SJSA1 (cell line): ENCODE measurements around the gene CDH1. TPM values are rescaled to one million over a fixed set of nuclear protein-coding genes. Genes with fewer than 3 reads are reported as not detected.
"Not testable (repeated sequence)": the region's sequence is repeated elsewhere in the genome, so short reads cannot be mapped to it uniquely, and the experiment has no call there.

Source experiments
- DNase-seq, 2 experiments: peaks; one replicate each; pipeline ENCODE4 v3.0.0-alpha.2; 2015 to 2020; ENCODE audit warnings: low spot score in 2 of 2, low read depth in 1 of 2
- H3K27ac ChIP-seq: fragments of 250-450 bp; sonication (Bioruptor Pico); 2 replicates; pipeline ENCODE4 v1.5.1; 2020; ENCODE audit warnings: mild to moderate bottlenecking, moderate library complexity
- H3K27me3 ChIP-seq: fragments of 250-450 bp; sonication (Bioruptor Pico); replicated peaks from 2 replicates; pipeline ENCODE4 v1.5.1; 2020; ENCODE audit warnings: mild to moderate bottlenecking, moderate library complexity
- H3K36me3 ChIP-seq: fragments of 250-450 bp; sonication (Bioruptor Pico); 2 replicates; pipeline ENCODE4 v1.5.1; 2020; ENCODE audit warnings: mild to moderate bottlenecking
- H3K4me1 ChIP-seq: fragments of 250-450 bp; sonication (Bioruptor Pico); replicated peaks from 2 replicates; pipeline ENCODE4 v1.6.1; 2021; ENCODE audit warnings: mild to moderate bottlenecking
- H3K4me3 ChIP-seq: fragments of 250-450 bp; sonication (Bioruptor Pico); 2 replicates; pipeline ENCODE4 v1.5.1; 2020; ENCODE audit warnings: mild to moderate bottlenecking
- H3K9me3 ChIP-seq: fragments of 250-450 bp; sonication (Bioruptor Pico); replicated peaks from 2 replicates; pipeline ENCODE4 v1.5.1; 2020; ENCODE audit warnings: mild to moderate bottlenecking
- total RNA-seq: library from RNA; depleted of rRNA; stranded (reverse); fragments of >200 nt; shearing (Covaris generic); gene quantifications from 2 replicates; pipeline ENCODE4 v1.2.3, GENCODE V29; 2014

Gene CDH1
- total RNA-seq, 1 experiment from 2014 or later = 0.03 TPM

DNA sequence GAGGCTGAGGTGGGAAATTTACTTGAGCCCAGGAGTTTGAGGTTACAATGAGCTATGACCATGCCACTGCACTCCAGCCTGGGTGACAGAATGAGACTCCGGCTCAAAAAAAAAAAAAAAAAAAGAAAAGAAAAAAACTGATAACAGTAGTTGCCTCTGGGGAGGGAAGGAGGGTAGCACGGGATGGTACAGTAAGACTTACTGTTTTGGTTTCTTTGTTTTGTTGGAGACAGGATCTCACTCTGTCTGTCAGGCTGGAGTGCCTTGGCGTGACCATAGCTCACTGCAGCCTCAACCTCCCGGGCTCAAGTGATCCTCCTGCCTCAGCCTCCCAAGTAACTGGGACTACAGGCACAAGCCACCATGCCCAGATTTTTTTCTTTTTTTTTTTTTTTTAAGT is 20.6 kb upstream of the CDH1 start:
- not testable (repeated sequence) for H3K27me3 ChIP-seq, H3K36me3 ChIP-seq, H3K27ac ChIP-seq, H3K4me1 ChIP-seq, DNase-seq, H3K4me3 ChIP-seq, H3K9me3 ChIP-seq

DNA sequence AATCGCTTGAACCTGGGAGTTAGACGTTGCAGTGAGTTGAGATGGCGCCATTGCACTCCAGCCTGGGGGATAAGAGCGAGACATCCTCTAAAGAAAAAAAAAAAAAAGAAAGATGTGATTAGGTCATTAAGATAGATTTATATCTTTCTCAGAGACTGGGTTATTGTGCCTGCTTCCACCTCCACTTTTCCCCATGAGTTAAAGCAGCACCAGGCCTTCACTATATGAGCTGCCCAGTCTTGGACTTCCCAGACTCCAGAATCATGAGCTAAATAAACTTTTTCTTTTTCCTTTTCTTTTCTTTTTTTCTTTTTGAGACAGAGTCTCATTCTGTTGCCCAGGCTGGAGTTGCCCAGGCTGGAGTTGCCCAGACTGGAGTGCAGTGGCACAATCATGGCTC is 19.4 kb upstream of the CDH1 start:
- Histone ChIP-seq H3K9me3 (no peaks in the 10 kb centered on the region), H3K4me1 (peaks cover 4% of the 10 kb centered on the region), H3K27me3 (no peaks in the 10 kb centered on the region), H3K27ac (no peak overlapping the region), H3K4me3 (no peak overlapping the region), H3K36me3 (no peaks in the 10 kb centered on the region)
- no peak for DNase-seq

DNA sequence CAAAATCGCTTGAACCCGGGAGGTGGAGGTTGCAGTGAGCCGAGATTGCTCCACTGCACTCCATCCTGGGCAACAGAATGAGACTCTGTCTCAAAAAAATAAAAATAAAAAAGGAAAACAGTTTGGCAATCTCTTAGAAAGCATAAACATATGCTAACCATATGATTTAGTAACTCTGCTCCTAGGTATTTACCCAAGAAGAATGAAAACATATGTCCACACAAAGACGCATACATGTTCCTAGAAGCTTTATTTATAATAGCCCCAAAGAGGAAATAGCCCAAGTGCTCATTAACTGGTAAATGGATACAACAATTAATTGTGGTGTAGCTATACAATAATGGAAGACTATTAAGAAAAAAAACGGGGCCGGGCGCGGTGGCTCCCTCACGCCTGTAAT is 18.5 kb upstream of the CDH1 start:
- DNase-seq = no peak
- no peaks in the 10 kb centered on the region for H3K36me3 ChIP-seq
- H3K27me3 ChIP-seq = no peaks in the 10 kb centered on the region
- H3K27ac ChIP-seq = no peak overlapping the region
- H3K4me1 ChIP-seq = peaks cover 4% of the 10 kb centered on the region
- H3K4me3 ChIP-seq = no peak overlapping the region
- H3K9me3 ChIP-seq = no peaks in the 10 kb centered on the region

DNA sequence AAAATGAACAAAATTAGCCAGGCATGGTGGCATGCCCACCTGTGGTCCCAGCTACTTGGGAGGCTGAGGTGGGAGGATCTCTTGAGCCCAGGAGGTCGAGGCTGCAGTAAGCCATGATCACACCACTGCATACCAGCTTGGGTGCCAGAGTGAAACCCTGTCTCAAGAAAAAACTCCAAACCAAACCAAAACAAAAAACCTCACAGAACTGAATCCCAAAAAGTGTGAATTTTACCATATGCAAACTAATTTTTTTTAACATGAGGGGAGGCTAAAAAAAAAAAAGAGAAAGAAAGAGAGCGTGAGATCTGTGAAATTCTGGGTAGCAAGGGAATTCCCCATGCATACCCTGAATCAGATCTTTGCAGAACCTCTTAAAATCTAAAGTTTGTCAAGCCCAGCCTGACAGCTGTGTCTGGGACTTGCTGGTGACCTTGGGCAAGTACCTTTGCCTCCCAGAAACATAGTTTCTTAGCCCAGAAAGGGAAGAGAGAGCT is 17.1 kb upstream of the CDH1 start:
- H3K9me3 ChIP-seq = no peaks in the 10 kb centered on the region
- no peak overlapping the region for H3K27ac ChIP-seq
- no peak for DNase-seq
- no peaks in the 10 kb centered on the region for H3K36me3 ChIP-seq
- H3K4me1 ChIP-seq = peaks cover 4% of the 10 kb centered on the region
- H3K27me3 ChIP-seq = no peaks in the 10 kb centered on the region
- H3K4me3 ChIP-seq = no peak overlapping the region

DNA sequence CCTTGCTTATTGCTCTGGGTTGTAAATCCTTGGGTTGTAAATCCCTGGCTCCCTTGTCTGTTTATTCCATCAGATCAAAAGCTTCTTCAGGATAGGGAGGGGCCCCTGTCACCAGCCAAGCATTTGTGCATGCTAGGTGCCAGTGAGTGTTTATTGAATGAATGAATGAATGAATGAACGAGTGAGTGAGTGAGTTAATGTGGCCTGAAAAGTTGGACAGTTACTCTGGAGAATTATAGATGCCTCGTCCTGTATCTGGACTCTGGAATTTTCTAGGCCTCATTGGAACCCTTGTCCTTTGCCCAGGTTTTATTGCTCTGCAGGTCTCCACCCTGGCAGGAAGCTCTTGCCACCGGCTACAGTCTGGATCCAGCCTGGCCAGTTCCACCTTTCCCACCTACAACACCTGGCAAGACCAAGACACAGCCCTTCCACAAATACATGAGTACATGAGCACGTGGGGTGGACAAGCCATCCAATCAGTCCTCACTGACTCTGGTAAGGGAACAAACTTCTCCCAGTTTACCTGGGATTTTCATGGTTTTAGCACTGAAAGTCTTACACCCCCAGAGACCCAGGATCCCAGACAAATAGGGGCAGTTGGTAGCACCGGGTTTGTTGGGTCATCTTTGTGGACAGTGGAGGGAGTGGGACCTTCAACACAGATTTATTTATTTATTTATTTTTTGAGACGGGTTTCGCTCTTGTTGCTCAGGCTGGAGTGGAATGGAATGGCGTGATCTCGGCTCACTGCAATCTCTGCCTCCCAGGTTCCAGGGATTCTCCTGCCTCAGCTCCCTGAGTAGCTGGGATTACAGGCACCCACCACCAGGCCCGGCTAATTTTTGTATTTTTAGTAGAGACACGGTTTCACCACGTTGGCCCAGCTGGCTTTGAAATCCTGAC is 14.7 kb upstream of the CDH1 start:
- Histone ChIP-seq H3K27ac (no peak overlapping the region), H3K4me1 (no peaks in the 10 kb centered on the region), H3K36me3 (no peaks in the 10 kb centered on the region), H3K4me3 (no peak overlapping the region), H3K27me3 (no peaks in the 10 kb centered on the region), H3K9me3 (no peaks in the 10 kb centered on the region)
- DNase-seq = no peak

DNA sequence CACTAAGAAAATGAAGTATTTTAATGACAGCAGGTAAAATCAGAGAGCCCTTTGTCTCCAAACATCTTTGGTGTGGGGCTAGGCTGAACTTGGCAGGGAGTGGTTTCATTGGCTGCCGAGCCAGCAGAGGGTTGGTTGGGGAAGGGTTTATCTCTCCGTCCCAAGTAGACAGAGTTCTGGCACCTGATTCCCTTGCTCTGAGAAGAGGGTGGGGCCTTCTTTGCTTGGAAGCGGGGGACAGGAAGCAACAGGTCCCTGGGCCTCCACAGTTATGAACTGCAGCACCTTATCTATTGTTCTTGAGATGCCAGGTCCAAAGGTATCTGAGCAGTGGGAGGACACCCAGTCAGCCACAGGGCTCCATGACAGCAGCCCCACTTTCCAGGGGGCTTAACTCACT is 12.3 kb upstream of the CDH1 start:
- no peaks in the 10 kb centered on the region for H3K27me3 ChIP-seq
- H3K4me3 ChIP-seq = no peak overlapping the region
- DNase-seq = no peak
- no peaks in the 10 kb centered on the region for H3K36me3 ChIP-seq
- H3K27ac ChIP-seq = no peak overlapping the region
- H3K4me1 ChIP-seq = peaks cover 13% of the 10 kb centered on the region
- H3K9me3 ChIP-seq = no peaks in the 10 kb centered on the region

DNA sequence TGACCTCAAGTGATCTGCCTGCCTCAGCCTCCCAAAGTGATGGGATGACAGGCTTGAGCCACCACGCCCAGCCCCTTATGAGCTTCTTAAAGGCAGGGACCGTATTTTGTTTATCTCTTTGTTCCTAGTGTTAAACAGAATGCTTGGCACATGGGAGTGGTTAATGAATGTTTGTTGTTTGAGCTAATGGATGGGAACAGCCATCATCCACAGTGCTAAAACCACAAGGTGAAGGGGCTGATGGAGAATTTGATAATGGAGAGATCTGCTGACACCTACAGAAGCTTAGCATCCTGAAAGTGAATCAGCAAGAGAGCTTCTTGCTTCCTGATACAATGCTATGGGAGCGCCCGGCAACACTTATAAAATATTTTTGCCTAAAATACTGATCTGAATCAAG is 8.6 kb upstream of the CDH1 start:
- peaks cover 13% of the 10 kb centered on the region for H3K4me1 ChIP-seq
- no peak for DNase-seq
- no peak overlapping the region for H3K27ac ChIP-seq

DNA sequence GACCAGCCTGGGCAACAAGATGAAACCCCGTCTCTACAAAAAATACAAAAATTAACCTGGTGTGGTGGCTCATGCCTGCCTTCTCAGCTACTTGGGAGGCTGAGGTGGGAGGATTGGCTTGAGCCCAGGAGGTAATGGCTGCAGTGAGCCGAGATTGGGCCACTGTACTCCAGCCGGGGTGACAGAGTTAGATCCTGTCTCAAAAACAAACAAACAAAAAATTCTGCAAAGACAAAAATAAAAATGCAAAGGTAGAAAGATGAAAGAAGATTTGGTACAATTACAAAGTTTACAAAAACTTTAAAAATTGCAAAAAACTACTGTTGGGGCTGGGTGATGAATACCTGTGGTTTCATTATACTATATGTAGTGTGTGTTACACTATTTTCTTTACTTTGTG is 5.5 kb upstream of the CDH1 start:
- Histone ChIP-seq H3K36me3 (no peaks in the 10 kb centered on the region), H3K27me3 (peaks cover 8% of the 10 kb centered on the region), H3K27ac (no peak overlapping the region)

More for the DNA sequence above, 8.6 kb upstream of the CDH1 start:
- H3K27me3 ChIP-seq = no peaks in the 10 kb centered on the region
- no peaks in the 10 kb centered on the region for H3K36me3 ChIP-seq
- no peak overlapping the region for H3K4me3 ChIP-seq
- no peaks in the 10 kb centered on the region for H3K9me3 ChIP-seq

DNA sequence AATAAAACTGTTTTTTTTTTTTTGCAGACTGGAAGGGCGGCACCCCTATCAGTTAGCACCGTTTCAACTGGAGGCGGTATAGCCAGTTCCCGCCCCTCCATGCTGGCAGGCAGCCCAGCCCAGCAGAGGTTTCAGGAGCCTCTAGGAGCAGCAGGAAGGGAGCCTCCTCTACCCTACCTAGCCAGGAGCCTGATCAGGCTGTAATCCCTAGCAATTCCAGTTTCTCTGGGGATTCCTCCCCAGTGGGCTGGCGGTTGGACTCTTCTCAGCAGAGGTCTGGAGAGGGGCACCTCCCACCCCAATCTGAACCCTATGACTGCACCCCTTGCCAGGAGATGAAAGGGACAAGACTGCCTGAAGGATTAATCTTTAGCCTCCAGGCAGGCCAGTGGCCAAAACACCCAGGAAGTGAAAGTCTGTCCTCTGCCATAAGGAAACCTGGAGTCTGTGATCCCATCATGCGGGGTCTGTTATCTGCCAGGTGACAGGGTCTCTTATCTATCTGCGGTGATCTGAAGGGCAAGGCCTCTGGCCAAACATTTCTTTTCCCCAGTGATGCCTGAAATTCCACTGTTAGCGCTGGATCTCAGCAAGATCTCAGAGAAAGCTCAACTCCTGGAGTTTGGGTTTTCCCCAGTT is 4.9 kb upstream of the CDH1 start:
- Histone ChIP-seq H3K27me3 (peaks cover 13% of the 10 kb centered on the region), H3K4me1 (peaks cover 13% of the 10 kb centered on the region)
- no peak for DNase-seq

More for the DNA sequence above, 5.5 kb upstream of the CDH1 start:
- Histone ChIP-seq H3K4me3 (no peak overlapping the region), H3K4me1 (peaks cover 13% of the 10 kb centered on the region), H3K9me3 (no peaks in the 10 kb centered on the region)
- DNase-seq = no peak

DNA sequence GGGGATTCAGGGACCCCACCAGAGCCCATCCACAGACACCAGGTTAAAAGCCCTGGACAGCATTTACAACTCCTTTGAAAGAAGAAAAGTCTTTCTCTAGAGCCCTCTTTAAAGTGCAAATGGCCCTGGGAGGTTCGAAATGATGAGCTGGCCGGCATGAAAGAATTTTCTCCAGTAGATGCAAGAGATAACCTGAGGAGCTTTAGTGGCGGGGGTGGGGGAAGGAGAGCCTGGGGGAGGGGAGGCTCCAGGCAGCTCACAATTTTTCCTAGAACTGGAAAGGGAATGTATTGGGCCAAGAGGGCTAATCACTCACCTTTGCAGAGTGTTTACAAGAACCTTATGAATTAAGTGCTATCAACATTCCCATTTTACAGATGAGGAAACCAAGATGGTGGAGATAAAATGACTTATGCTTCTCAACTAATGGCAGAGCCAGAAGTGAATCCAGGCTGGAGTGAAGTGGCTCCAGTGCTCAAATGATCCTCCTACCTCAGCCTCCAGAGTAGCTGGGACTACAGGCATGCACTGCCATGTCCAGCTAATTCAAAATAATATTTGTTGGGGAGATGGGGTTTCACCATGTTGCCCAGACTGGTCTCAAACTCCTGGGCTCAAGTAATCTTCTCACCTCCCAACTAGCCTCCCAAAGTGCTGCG is 4.2 kb upstream of the CDH1 start:
- no peaks in the 10 kb centered on the region for H3K9me3 ChIP-seq
- no peak overlapping the region for H3K27ac ChIP-seq

More for the DNA sequence above, 4.9 kb upstream of the CDH1 start:
- Histone ChIP-seq H3K27ac (no peak overlapping the region), H3K4me3 (no peak overlapping the region), H3K36me3 (no peaks in the 10 kb centered on the region), H3K9me3 (no peaks in the 10 kb centered on the region)

DNA sequence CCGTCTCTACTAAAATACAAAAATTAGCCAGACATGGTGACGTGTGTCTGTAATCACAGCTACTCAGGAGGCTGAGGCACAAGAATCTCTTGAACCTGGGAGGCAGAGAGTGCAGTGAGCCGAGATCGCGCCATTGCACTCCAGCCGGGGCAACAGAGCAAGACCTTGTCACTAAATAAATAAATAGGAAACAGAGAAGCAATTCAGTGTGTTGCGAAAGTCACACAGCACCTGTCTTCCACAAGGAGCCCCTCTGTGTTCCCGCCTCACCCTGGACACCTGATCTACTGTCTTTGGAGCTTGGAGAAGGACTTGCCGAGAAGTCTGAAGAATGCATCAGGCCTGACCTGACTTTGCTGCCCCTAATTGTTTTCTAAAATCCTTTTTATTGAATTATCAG is 3.5 kb upstream of the CDH1 start:
- no peak overlapping the region for H3K4me3 ChIP-seq

More for the DNA sequence above, 4.2 kb upstream of the CDH1 start:
- Histone ChIP-seq H3K4me1 (peaks cover 13% of the 10 kb centered on the region), H3K27me3 (peaks cover 16% of the 10 kb centered on the region), H3K4me3 (no peak overlapping the region), H3K36me3 (no peaks in the 10 kb centered on the region)
- DNase-seq = no peak

DNA sequence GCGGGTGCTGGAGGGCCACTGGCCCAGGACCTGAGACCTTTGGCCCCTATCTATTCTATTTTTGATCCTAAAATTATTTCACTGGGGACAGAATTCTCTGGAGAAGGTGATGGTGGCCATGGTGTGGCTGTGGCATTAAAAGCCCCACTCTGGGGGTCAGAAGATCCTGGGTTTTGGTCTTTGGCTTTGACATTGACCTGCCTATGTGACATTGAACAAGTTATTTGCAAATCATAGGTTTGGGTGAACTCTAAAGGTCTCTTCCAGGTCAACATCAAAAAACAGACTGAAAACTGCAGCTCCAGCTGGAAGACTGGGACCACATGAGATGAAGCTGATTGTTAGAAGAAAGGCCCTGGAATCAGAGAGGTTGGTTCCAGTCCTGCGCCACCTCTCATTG is 2.3 kb upstream of the CDH1 start:
- Histone ChIP-seq H3K9me3 (no peaks in the 10 kb centered on the region), H3K36me3 (no peaks in the 10 kb centered on the region), H3K27ac (no peak overlapping the region), H3K27me3 (peaks cover 18% of the 10 kb centered on the region), H3K4me3 (no peak overlapping the region), H3K4me1 (no peaks in the 10 kb centered on the region; the same call in none of the 2 replicates)
- no peak for DNase-seq

More for the DNA sequence above, 3.5 kb upstream of the CDH1 start:
- H3K4me1 ChIP-seq = peaks cover 11% of the 10 kb centered on the region
- H3K27ac ChIP-seq = no peak overlapping the region
- no peak for DNase-seq
- no peaks in the 10 kb centered on the region for H3K36me3 ChIP-seq
- H3K9me3 ChIP-seq = no peaks in the 10 kb centered on the region
- peaks cover 18% of the 10 kb centered on the region for H3K27me3 ChIP-seq

DNA sequence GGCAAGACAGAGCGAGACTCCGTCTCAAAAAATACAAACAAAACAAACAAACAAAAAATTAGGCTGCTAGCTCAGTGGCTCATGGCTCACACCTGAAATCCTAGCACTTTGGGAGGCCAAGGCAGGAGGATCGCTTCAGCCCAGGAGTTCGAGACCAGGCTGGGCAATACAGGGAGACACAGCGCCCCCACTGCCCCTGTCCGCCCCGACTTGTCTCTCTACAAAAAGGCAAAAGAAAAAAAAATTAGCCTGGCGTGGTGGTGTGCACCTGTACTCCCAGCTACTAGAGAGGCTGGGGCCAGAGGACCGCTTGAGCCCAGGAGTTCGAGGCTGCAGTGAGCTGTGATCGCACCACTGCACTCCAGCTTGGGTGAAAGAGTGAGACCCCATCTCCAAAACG is 531 bp upstream of the CDH1 start:
- H3K27me3 ChIP-seq = peaks cover 18% of the 10 kb centered on the region

More for the DNA sequence above, 531 bp upstream of the CDH1 start:
- H3K27ac ChIP-seq = no peak overlapping the region
- H3K9me3 ChIP-seq = no peaks in the 10 kb centered on the region
- no peaks in the 10 kb centered on the region for H3K36me3 ChIP-seq
- H3K4me1 ChIP-seq = no peaks in the 10 kb centered on the region
- no peak overlapping the region for H3K4me3 ChIP-seq
- DNase-seq = no peak
